LHCN-M2 (cell line): ENCODE data around the gene TMEM184B. TPM values are rescaled to one million over a fixed set of nuclear protein-coding genes. Genes with fewer than 3 reads are reported as not detected.

Source experiments
- DNase-seq: peaks from one replicate; pipeline ENCODE4 v3.0.0-alpha.2; 2012; ENCODE audit warnings: low read depth
- total RNA-seq: library from RNA; depleted of rRNA; stranded (reverse); fragments of >200 nt; gene quantifications from 2 replicates; pipeline ENCODE4 v1.2.3, GENCODE V29; 2014

TMEM184B gene
- total RNA-seq, 1 experiment from 2014 or later, result 61.3 TPM

- DNase-seq, result no peak
Observed at GRCh38 chr22:38282397-38282796, 9.6 kb upstream of the TMEM184B start.

DNA sequence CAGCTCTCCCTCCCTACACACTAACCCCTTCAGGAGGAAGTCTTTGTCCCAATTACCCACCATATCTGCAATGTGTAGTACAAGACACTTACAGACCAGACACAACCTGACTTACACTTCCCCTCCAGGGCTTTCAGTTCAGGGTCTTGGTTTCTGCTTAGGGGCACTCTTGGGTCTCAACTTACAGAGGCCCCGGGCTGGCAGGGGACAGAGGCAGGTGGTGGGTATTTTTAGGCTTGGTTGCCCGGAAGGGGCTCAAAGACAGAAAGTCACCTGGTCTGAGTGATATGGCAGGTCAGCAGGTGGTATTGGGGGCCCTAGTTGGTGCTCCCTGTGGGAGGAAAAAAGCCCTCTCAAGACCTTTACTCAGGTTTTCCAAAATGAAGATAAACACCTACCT is 3.4 kb upstream of the TMEM184B start:
- DNase-seq, result no peak

DNA sequence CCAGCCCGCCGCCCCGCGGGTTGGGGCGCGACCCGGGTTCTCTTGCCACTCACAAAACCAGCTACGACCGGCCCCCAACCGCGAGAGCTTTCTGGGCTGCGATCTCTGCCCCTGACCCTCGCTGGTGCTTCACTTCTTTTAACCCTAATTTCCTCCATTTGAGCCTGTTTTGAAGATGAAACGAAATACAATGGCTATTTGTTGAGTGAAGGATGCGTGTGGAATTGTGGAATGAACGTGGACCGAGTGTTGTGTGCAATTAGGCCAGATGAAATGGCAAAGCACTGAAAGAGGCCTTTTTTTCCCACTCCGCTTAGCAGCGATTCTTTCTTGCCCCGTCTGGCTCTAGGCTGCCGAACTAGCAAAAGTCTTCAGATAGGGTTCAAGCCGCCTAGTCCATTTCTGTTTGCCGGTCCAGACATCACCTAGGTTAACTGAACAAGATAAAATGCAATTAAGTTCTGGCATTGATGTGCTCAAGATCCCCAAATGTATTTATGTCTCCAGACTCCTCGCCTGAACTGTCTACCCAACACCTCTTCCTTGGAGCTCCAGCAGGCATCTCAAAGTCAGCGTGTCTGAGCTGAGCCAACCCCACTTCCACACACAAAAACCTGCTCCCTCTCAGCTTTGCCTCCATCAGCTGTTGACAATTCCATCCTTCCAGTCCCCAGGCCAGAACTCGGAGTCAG is 471 bp upstream of the TMEM184B start:
- no peak for DNase-seq

DNA sequence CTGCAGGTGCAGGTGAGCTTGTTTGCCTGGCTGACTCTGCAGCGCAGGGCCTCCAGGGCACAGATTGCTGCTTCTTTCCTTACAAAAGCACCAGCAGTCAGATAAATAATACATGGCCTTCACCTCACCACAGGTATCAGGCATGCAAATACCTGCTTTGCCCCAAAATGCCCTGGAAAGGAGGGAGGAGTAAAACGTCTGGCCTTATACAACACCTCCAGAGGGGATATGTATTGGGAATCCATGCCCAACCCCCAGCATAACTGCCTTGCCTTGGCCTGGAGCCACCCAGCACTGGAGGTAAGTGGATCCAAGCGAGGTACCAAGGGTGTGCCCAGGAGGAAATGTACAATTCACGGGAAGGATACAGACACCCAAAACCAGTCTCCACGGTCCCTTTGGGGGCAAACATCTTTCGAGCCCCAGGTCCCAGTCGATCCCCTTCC is 860 bp downstream of the TMEM184B start:
- DNase-seq, result no peak

DNA sequence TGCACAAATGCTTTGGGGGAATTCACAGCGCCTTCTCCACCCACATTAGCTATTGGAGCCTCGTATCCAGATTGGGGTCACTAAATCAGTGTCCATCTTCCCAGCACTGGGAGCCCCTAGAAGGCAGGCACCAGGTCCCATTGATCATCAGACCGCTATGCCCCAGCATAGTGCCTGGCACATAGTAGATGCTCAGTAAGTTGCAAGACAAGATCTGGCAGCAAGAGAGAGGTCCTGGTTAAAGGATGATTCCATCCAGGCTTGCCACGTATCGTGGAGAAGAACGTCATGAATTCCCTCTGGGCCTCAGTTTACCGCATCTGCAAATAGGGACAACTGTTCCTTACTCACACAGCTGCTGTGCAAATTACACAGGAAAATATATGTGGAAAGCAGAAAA is 1.7 kb downstream of the TMEM184B start:
- DNase-seq, result no peak

GRCh38 chr22:38270091-38270992 is 2.5 kb downstream of the TMEM184B start:
- DNase-seq, result no peak

DNA sequence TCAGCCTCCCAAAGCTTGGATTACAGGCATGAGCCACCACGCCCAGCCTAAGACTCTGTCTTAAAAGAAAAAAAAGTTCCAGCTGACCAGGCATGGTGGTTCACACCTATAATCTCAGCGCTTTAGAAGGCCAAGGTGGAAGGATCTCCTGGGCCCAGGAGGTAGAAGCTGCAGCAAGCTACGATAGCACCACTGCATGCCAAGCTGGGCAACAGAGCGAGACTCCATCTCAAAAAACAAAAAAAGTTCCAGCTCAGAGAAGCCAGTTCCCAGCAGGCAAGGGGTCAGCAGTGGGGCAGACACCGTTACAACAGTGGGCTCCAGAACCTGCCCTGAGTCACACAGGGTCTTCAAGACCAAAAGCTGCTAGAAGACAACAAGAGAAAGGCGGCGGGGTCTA is 3.3 kb downstream of the TMEM184B start:
- DNase-seq, result no peak

DNA sequence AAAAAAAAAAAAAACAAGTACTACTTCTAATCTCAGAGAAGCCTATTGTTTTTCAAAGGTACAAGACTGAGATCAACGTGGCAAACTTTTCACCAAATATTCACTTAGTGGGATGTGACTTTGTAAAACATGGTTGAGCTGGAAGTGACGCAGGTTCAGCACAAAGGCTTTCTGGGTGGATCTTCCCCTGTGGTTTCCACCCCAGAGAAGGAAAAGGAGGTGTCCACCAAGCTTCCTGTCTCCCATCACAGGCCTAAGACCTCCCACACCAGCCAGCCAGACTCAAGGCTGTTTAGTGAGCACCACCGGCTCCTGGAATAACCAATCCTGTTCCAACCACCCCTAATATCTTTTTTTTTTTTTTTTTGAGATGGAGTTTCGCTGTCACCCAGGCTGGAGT is 5.7 kb downstream of the TMEM184B start:
- DNase-seq, result no peak

DNA sequence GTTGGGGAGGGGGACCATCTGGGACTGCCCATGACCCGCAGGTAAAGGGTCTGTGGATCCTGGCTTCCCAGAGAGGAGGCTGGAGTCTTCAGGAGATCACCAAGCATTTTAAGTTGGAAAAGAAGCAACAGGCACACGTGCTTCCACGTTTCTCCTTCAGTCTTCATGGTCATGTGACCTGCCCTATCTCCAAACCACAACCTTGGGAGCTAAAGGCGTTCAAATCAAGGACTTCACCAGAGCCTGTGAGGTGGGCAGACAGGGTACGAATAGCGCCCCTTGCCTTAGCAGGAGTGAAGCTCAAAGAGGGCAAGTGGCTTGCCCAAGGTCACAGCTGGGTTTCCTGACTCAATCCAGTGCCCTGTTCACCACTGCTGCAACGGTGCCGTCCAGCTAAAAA is 6.7 kb downstream of the TMEM184B start:
- DNase-seq, result no peak

DNA sequence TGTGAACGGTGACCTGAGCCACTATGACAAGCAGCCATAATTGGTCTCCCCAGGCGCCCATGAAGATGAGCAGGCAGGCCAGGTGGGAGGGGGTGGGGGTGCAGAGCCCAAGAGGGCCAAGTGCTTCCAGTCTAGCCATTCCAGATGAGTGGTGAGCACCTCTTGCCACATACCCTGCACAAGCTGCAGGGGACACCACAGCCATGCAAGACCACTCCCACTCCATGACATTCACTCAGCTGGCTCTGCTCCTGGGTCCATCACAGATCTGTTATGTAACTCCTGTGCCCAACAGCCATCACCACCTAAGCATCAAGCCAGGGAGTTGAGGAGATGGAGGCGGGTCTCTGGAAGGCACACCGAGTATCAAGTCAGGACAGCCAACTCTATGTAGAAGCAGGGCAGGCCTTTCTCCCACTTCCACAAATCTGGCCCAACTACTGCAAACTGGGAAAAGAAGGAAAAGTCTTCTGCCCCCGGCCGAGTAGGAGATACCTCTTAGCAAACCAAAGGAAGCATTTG is 8.4 kb downstream of the TMEM184B start:
- DNase-seq, result no peak

- no peak for DNase-seq
Observed at GRCh38 chr22:38262051-38262795, 10.6 kb downstream of the TMEM184B start.

DNA sequence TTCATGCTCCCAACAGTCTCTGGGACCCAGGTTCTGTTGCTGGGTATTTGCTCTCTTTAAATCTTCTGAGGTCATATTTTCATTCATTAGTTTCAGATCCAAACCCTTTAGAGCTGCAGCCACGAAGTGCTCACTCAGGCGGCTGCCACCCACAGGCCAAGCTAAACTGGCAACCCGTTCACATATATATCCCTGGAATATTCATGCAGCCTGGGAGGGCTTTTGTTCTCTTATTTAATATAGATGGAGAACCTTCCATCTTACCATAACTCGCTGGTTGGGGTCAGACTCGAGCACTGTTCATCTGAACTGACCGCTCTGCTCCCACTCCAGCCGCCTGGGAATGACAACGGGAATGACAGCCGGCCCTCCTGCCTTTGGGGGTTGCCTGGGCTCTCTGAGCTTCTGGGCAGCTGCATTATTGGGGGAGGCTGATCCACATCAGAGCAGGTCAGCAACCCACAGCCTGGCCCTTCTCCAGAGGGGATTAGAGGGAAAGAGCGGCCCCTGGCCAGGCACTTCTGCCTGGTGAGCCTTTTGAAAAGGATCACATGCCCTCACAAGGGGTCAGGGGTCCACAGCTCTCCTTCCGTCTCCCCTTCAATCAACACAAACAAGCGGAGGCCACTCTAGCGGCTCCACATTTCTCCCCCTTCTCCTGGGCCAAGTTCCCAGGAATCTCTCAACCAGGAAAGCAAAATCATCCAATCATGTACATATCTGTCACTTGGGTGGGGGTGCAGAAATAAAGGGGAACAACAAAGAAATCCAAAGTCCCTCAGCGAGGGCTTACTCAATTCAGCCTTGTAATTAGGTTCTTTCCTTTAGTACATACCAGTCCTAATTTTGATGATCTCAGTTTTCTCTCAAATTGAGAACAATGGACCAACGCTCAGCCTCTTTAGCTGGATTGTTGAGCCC is 11.8 kb downstream of the TMEM184B start:
- peak; percentile 76 for DNase-seq

GRCh38 chr22:38259370-38259769 is 13.4 kb downstream of the TMEM184B start:
- no peak for DNase-seq

GRCh38 chr22:38258895-38259294 is 13.9 kb downstream of the TMEM184B start:
- no peak for DNase-seq

DNA sequence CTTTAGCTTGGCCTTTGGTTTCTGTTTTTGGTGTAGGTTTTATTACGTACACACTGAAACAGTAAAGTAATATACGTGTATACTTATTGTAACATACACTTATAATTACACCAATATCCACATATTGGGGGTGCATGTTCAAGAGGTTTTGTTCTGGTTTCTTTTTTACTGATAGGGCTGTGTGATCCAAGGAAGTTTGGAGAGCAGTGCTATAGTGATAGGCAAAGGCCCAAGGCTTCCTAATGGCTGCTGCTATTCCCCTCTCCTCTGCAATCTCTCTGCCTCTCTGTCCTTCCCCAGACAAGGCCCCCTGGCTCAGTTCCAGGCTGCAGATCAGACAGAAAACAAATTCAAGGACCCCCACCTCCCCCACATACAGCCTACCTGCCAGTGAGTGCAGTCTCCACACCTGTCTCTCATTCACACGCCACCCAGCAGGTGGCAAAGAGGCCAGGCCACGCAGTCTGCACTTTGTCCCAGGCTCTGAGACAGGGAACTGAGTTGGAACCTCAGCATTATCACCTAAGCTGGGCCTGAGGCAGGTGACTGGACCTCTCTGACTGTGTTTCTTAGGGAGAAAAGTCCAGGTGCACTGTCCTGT is 15.1 kb downstream of the TMEM184B start:
- no peak for DNase-seq

DNA sequence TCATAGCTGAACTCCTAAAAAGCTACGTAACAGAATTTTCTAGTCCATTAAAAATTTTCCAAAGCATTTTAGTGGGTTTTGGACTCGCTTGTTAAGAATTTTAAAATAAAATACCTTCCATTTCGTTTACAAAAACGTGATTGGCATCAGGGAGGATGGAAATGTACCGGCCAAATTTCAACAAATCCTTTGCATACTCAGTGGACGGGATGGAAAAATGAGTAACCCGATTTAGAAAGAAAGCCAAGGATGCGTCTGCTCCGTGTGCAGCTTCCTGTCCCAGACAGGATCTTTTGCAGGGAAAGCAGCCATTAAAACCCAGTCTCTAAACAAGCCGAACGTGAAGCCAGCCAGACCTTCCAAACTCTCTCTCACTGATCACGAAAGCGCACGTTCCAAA is 15.6 kb downstream of the TMEM184B start:
- DNase-seq, result peak; percentile 65

DNA sequence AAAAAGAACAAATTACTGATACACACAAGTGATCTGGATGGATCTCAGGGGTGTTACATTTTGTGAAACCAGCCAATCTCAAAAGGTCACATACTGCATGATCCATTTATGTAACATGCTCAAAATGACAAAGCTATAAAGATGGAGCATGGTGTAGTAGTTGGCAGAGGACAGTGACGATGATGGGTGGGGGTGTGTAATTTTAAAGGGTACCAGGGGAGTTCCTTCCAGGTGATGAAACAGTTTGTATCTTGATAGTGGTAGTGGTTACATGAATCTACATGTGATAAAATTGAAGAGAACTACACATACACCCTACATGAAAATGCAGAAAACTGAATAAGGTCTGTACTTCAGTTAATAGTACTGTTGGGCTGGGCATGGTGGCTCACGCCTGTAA is 17.1 kb downstream of the TMEM184B start:
- no peak for DNase-seq

- no peak for DNase-seq
Observed at GRCh38 chr22:38251341-38251692, 21.5 kb downstream of the TMEM184B start.

- DNase-seq, result no peak
Observed at GRCh38 chr22:38250643-38251340, 22.0 kb downstream of the TMEM184B start.
